Measurements from ENCODE around the gene FXYD7. TPM values are rescaled to one million over a fixed set of nuclear protein-coding genes. Genes with fewer than 3 reads are reported as not detected.

Gene FXYD7
- total RNA-seq, 1 experiment from 2014 or later = 0.71 TPM

DNA sequence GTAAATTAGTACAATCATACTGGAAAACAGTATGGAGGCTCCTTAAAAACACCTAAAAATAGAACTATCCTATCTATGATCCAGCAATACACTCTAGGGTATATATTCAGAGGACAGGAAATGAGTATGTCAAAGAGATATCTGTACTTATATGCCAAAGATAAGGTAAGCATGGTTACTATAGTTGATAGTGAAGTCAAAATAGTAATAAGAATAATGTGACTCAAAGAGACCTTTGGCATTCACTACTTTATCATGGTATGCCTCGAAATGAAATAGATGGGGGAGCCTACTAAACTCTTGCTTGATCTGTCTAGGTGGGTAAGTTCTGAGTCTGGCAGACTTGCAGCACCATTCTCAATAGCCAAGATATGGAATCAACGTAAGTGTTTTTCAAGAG is 41.8 kb downstream of the FXYD7 start:
- no peaks in the 10 kb centered on the region for H3K9me2 ChIP-seq (ENCODE audit: insufficient read depth)
- H3K79me2 ChIP-seq (ENCODE audit: insufficient read depth, low read length) = no peaks in the 10 kb centered on the region
- H3K27ac ChIP-seq (ENCODE audit: low read depth, low read length) = no peak overlapping the region
- ChIA-PET POLR2A (no interaction called here), CTCF (no interaction called here), RAD21 (ENCODE audit: low non-redundant PET in 1 of 2, low total read pairs in 2 of 2, uncharacterized antibody in 2 of 2, unreplicated experiment in 2 of 2) (no interaction called here)
- H3K4me2 ChIP-seq (ENCODE audit: low read length) = no peak overlapping the region
- no peak overlapping the region for H2AFZ ChIP-seq (ENCODE audit: low read depth, low read length, poor library complexity, severe bottlenecking)
- H3K27me3 ChIP-seq (ENCODE audit: insufficient read depth, low read length) = no peaks in the 10 kb centered on the region
- TF ChIP-seq SRF (IDR thresholded peaks at IDR 0.05; ENCODE audit: low read depth) (no peak), TCF7L2 (IDR thresholded peaks at IDR 0.05; ENCODE audit: borderline replicate concordance, extremely low read depth, insufficient read depth, insufficient read length) (no peak), ELF1 (IDR thresholded peaks at IDR 0.05; ENCODE audit: borderline replicate concordance, low read depth) (no peak), POLR2A (IDR thresholded peaks at IDR 0.05; ENCODE audit: borderline replicate concordance, extremely low read depth, insufficient read depth, insufficient read length) (no peak), SP1 (IDR thresholded peaks at IDR 0.05; ENCODE audit: low read depth) (no peak), POLR2AphosphoS5 (IDR thresholded peaks at IDR 0.05; ENCODE audit: low read depth, low read length) (no peak), JUND (IDR thresholded peaks at IDR 0.05) (no peak), ZFX (IDR thresholded peaks at IDR 0.05) (no peak), CEBPB (IDR thresholded peaks at IDR 0.05; ENCODE audit: low read depth) (no peak), SIN3A (IDR thresholded peaks at IDR 0.05; ENCODE audit: low read depth) (no peak), EZH2phosphoT487 (IDR thresholded peaks at IDR 0.05; ENCODE audit: borderline replicate concordance) (no peak), ZNF274 (IDR thresholded peaks at IDR 0.05; ENCODE audit: low read depth, low read length) (no peak), FOSL1 (IDR thresholded peaks at IDR 0.05; ENCODE audit: low read depth) (no peak), RAD21 (IDR thresholded peaks at IDR 0.05; ENCODE audit: low read depth) (no peak), CBX3 (IDR thresholded peaks at IDR 0.05; ENCODE audit: low read depth) (no peak)
- TF ChIP-seq, protein P1, sequence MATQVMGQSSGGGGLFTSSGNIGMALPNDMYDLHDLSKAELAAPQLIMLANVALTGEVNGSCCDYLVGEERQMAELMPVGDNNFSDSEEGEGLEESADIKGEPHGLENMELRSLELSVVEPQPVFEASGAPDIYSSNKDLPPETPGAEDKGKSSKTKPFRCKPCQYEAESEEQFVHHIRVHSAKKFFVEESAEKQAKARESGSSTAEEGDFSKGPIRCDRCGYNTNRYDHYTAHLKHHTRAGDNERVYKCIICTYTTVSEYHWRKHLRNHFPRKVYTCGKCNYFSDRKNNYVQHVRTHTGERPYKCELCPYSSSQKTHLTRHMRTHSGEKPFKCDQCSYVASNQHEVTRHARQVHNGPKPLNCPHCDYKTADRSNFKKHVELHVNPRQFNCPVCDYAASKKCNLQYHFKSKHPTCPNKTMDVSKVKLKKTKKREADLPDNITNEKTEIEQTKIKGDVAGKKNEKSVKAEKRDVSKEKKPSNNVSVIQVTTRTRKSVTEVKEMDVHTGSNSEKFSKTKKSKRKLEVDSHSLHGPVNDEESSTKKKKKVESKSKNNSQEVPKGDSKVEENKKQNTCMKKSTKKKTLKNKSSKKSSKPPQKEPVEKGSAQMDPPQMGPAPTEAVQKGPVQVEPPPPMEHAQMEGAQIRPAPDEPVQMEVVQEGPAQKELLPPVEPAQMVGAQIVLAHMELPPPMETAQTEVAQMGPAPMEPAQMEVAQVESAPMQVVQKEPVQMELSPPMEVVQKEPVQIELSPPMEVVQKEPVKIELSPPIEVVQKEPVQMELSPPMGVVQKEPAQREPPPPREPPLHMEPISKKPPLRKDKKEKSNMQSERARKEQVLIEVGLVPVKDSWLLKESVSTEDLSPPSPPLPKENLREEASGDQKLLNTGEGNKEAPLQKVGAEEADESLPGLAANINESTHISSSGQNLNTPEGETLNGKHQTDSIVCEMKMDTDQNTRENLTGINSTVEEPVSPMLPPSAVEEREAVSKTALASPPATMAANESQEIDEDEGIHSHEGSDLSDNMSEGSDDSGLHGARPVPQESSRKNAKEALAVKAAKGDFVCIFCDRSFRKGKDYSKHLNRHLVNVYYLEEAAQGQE (IDR thresholded peaks at IDR 0.05; ENCODE audit: low read depth) = no peak
- TF ChIP-seq, protein P2, sequence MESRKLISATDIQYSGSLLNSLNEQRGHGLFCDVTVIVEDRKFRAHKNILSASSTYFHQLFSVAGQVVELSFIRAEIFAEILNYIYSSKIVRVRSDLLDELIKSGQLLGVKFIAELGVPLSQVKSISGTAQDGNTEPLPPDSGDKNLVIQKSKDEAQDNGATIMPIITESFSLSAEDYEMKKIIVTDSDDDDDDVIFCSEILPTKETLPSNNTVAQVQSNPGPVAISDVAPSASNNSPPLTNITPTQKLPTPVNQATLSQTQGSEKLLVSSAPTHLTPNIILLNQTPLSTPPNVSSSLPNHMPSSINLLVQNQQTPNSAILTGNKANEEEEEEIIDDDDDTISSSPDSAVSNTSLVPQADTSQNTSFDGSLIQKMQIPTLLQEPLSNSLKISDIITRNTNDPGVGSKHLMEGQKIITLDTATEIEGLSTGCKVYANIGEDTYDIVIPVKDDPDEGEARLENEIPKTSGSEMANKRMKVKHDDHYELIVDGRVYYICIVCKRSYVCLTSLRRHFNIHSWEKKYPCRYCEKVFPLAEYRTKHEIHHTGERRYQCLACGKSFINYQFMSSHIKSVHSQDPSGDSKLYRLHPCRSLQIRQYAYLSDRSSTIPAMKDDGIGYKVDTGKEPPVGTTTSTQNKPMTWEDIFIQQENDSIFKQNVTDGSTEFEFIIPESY (IDR thresholded peaks at IDR 0.05; ENCODE audit: extremely low read depth, insufficient replicate concordance, low read length) = no peak
- TF ChIP-seq, protein P3, sequence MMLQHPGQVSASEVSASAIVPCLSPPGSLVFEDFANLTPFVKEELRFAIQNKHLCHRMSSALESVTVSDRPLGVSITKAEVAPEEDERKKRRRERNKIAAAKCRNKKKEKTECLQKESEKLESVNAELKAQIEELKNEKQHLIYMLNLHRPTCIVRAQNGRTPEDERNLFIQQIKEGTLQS (IDR thresholded peaks at IDR 0.05) = no peak
- TF ChIP-seq, protein P4, sequence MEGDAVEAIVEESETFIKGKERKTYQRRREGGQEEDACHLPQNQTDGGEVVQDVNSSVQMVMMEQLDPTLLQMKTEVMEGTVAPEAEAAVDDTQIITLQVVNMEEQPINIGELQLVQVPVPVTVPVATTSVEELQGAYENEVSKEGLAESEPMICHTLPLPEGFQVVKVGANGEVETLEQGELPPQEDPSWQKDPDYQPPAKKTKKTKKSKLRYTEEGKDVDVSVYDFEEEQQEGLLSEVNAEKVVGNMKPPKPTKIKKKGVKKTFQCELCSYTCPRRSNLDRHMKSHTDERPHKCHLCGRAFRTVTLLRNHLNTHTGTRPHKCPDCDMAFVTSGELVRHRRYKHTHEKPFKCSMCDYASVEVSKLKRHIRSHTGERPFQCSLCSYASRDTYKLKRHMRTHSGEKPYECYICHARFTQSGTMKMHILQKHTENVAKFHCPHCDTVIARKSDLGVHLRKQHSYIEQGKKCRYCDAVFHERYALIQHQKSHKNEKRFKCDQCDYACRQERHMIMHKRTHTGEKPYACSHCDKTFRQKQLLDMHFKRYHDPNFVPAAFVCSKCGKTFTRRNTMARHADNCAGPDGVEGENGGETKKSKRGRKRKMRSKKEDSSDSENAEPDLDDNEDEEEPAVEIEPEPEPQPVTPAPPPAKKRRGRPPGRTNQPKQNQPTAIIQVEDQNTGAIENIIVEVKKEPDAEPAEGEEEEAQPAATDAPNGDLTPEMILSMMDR (IDR thresholded peaks at IDR 0.05 in 2 of 3, conservative IDR thresholded peaks at IDR 0.05 in 1 of 3; ENCODE audit: borderline replicate concordance in 1 of 3, insufficient read depth in 1 of 3, low read depth in 2 of 3, low read length in 2 of 3) = no peak
- TF ChIP-seq, protein P5, sequence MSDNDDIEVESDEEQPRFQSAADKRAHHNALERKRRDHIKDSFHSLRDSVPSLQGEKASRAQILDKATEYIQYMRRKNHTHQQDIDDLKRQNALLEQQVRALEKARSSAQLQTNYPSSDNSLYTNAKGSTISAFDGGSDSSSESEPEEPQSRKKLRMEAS (IDR thresholded peaks at IDR 0.05) = no peak
- H3K36me3 ChIP-seq (ENCODE audit: control insufficient read depth in 1 of 2, insufficient read depth in 2 of 2, low read length in 2 of 2) = no peaks in the 10 kb centered on the region
- ATAC-seq = no peak
- no peaks in the 10 kb centered on the region for H3K9me3 ChIP-seq (ENCODE audit: control insufficient read depth in 1 of 2, insufficient read depth in 1 of 2, low read depth in 1 of 2, low read length in 2 of 2)
- H4K20me1 ChIP-seq (ENCODE audit: insufficient read depth) = no peaks in the 10 kb centered on the region
- no peak overlapping the region for H3K9ac ChIP-seq (ENCODE audit: low read length)
- no peaks in the 10 kb centered on the region for H3K4me1 ChIP-seq (ENCODE audit: control insufficient read depth in 1 of 2, insufficient read depth in 2 of 2, low read length in 2 of 2)
- intact Hi-C loops (cut with micrococcal nuclease) = no loop called here
- H3K4me3 ChIP-seq (replicated peaks in 1 of 2; ENCODE audit: low read depth in 1 of 2, low read length in 2 of 2) = no peak overlapping the region
- no TSS peak for BruUV-seq (replicated peaks)
- no peak for DNase-seq (ENCODE audit: low read depth, low spot score)

Measured in HCT116 (cell line).